ENCODE results near the gene KIN.
"Not testable (repeated sequence)": the region's sequence is repeated elsewhere in the genome, so short reads cannot be mapped to it uniquely, and the experiment has no call there.

Gene KIN

GRCh38 chr10:7722927-7723529, 64.8 kb downstream of the KIN start:
- no peak for DNase-seq

- DNase-seq = no peak
These were observed 67.3 kb downstream of the KIN start for GRCh38 chr10:7720478-7720877.

GRCh38 chr10:7718685-7719084, 69.1 kb downstream of the KIN start:
- no peak for DNase-seq

- DNase-seq = no peak
These were observed 70.0 kb downstream of the KIN start for GRCh38 chr10:7717767-7718166.

- DNase-seq = no peak
These were observed 72.3 kb downstream of the KIN start for GRCh38 chr10:7715515-7715914.

- DNase-seq = not testable (repeated sequence)
These were observed 76.7 kb downstream of the KIN start for GRCh38 chr10:7711075-7711474.

- DNase-seq = no peak
These were observed 77.3 kb downstream of the KIN start for GRCh38 chr10:7710446-7710845.

- DNase-seq = no peak
These were observed 79.0 kb downstream of the KIN start for GRCh38 chr10:7708832-7709231.

GRCh38 chr10:7707858-7708622, 79.8 kb downstream of the KIN start:
- DNase-seq = no peak

- no peak for DNase-seq
These were observed 80.7 kb downstream of the KIN start for GRCh38 chr10:7707102-7707501.

DNA sequence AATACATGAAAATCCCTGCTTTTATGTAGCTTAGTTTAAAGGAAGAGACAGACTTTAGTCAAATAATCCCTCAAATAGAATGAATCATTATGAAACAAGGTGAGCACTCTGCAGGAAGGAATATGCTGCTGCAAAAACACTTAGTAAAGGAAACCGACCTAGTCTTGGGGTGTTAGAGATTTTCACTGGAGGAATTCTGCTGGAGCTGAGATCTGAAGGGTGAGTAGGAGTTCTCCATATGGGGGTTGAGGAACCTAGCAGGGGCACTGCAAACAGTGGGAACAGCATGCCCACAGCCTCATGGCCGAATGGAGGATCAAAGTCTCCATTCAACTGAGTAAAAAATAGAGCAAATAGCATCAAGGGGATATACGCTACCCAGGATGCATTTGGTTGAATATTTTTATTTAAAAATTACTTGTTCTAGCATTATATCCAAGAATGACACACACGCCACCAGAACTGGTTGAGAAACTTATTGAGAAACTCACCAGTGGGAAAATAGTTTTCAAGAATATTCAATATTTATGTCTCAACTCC, 81.2 kb downstream of the KIN start:
- no peak for DNase-seq

- DNase-seq = no peak
These were observed 82.5 kb downstream of the KIN start for GRCh38 chr10:7705341-7705740.

GRCh38 chr10:7704071-7705016, 83.4 kb downstream of the KIN start:
- DNase-seq = no peak

DNA sequence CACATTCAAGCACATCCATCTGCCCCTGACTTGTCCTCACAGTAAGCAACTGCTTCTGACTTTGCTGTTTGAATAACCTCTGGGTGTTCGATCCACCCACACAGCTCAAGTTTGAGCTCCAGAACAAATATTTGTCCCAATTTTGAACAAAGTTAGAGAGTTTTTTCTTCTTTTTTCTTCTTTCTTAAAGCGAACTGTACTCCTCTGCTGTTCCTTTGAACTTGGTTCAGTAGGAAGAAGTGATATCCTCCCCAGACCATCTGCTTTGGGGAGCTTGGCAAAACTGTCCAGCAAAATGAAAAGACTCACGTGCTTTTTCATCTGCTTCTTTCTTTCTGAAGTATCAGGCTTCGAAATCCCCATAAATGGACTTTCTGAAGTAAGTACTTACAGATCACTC, 84.7 kb downstream of the KIN start, which contains the start of gene ITIH2:
Gene ITIH2 (plus strand): TSS at position 177 of the 400 bp plus-strand sequence. CDS start 119 bp downstream, at position 296.
- no peak for DNase-seq

DNA sequence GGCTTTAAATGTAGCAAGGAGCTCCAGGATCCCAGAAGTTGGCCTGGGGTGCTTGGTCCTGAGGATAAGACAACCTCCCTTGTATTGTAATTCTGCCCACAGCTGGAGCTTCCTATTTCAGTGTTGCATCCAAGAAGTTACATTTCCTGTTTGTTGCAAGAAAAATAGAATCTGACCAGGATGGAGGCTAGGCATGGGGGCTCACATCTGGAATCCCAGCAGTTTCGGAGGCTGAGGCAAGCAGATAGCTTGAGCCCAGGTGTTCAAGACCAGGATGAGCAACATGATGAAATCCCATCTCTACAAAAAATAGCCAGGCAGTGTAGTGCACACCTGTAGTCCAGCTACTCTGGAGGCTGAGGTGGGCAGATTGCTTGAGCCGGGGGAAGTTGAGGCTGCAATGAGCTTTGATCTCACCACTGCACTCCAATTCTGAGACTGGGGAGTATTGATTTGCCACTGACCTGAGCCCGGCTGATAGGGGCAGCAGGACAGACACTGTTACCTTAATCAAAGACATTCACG, 85.4 kb downstream of the KIN start:
- DNase-seq = no peak

DNA sequence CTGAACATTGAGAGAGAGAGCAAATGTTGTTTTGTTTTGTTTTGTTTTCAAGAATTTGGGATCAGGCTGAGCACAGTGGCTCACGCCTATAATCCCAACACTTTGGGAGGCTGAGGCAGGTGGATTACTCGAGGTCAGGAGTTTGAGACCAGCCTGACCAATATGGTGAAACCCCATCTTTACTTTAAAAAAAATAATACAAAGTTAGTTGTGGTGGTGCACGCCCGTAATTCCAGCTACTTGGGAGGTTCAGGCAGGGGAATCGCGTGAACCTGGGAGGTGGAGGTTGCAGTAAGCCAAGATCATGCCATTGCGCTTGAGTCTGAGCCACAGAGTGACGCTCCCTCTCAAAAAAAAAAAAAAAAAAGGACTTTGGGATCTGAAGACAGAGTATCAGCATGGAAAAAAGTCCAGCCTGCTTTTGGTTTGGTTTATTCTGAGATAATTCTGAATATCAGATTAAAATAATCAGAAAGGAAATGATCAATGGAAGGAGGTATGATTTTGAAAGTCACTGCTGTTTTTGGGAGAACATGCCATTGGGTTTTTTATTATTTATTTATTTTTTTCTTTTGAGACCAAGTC, 86.5 kb downstream of the KIN start:
- no peak for DNase-seq
